Coronary artery (tissue), 2 donors: Measurements from ENCODE around the gene MICB.

Source experiments
- DNase-seq: peaks from one replicate; pipeline ENCODE4 v3.0.0-alpha.2; 2017; ENCODE audit warnings: low spot score
- H3K27ac ChIP-seq, 2 donors: fragments of 200-600 bp; sonication (generic); one replicate each; pipeline ENCODE4 v1.5.1; 2016 to 2019
- H3K4me3 ChIP-seq: fragments of 200-600 bp; sonication (generic); 2 replicates; pipeline ENCODE4 v1.5.1; 2016; ENCODE audit warnings: mild to moderate bottlenecking, moderate library complexity
- TF ChIP-seq, protein P1 (sequence below): fragments of 200-600 bp; sonication (generic); IDR thresholded peaks from one replicate; pipeline ENCODE4 v1.5.1; 2019; ENCODE audit warnings: antibody characterized with exemption

The MICB gene

DNA sequence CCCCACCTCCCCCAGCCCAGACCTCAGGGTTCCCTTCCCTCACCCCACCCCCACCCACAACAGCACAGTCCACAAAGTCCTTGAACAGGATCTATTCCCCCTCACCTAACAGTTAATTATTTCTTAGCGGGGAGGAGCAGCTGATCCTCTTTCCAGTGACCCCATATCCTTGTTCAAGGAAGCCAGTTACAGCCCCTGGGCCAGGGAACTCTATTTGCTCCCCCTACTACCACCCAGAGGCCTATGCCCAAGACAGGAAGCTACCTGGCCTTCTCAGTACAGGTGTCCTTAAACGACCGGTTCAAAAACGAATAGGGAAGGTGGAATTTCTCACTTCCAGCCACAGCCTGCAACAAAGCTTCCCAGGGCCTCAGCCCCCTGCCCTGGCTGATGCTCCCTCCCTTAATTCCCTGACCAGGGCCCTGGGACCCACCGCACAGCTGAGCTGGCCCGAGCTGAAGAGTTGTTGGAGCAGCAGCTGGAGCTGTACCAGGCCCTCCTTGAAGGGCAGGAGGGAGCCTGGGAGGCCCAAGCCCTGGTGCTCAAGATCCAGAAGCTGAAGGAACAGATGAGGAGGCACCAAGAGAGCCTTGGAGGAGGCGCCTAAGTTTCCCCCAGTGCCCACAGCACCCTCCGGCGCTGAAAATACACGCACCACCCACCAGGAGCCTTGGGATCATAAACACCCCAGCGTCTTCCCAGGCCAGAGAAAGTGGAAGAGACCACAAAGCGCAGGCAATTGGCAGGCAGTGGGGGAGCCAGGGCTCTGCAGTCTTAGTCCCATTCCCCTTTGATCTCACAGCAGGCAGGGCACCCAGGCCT is 31.6 kb downstream of the MICB start:
- H3K27ac ChIP-seq: no peak overlapping the region
- DNase-seq: no peak

DNA sequence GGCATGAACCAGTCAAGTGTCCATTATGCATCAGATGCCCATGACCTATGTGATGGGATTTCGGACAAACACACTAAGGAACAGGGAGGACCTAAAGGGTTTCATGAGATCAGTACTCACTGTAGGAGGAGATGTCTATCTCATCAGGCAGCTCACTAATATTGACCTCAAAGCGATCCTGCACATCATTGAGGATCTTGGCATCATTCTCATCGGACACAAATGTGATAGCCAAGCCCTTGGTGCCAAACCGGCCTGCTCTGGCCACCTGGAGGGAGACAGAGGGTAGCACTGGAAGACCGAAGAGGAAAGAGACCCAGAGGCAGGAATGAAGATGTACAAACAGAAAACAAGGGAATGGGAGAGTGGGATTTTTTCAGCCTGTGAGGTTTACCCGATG is 32.7 kb downstream of the MICB start:
- TF ChIP-seq, protein P1, sequence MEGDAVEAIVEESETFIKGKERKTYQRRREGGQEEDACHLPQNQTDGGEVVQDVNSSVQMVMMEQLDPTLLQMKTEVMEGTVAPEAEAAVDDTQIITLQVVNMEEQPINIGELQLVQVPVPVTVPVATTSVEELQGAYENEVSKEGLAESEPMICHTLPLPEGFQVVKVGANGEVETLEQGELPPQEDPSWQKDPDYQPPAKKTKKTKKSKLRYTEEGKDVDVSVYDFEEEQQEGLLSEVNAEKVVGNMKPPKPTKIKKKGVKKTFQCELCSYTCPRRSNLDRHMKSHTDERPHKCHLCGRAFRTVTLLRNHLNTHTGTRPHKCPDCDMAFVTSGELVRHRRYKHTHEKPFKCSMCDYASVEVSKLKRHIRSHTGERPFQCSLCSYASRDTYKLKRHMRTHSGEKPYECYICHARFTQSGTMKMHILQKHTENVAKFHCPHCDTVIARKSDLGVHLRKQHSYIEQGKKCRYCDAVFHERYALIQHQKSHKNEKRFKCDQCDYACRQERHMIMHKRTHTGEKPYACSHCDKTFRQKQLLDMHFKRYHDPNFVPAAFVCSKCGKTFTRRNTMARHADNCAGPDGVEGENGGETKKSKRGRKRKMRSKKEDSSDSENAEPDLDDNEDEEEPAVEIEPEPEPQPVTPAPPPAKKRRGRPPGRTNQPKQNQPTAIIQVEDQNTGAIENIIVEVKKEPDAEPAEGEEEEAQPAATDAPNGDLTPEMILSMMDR: no peak
- H3K4me3 ChIP-seq: no peak overlapping the region
- no peak overlapping the region for H3K27ac ChIP-seq
- no peak for DNase-seq

More for the DNA sequence above, 31.6 kb downstream of the MICB start:
- TF ChIP-seq, protein P1: no peak
- no peak overlapping the region for H3K4me3 ChIP-seq

DNA sequence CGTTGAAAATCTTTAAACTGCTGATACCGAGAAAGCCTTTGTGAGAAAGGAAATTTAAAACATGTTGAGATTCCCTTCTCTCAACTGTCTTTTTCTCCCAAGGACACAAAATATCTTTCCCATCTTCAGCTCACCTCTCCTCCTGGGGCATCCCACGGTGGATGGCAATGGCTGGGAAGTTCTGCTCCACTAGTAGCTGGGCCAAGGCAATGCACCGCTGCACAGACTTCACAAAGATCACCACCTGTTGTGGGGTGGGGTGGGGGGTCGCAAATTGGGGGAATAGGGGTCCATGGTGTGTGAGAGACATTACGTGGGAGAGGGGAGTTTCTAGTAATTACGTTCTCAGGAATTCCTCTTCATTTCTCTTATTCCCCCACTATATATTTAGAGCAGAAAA is 33.2 kb downstream of the MICB start:
- DNase-seq: no peak
- Histone ChIP-seq H3K4me3 (no peak overlapping the region), H3K27ac (no peak overlapping the region)
- TF ChIP-seq, protein P1: no peak

DNA sequence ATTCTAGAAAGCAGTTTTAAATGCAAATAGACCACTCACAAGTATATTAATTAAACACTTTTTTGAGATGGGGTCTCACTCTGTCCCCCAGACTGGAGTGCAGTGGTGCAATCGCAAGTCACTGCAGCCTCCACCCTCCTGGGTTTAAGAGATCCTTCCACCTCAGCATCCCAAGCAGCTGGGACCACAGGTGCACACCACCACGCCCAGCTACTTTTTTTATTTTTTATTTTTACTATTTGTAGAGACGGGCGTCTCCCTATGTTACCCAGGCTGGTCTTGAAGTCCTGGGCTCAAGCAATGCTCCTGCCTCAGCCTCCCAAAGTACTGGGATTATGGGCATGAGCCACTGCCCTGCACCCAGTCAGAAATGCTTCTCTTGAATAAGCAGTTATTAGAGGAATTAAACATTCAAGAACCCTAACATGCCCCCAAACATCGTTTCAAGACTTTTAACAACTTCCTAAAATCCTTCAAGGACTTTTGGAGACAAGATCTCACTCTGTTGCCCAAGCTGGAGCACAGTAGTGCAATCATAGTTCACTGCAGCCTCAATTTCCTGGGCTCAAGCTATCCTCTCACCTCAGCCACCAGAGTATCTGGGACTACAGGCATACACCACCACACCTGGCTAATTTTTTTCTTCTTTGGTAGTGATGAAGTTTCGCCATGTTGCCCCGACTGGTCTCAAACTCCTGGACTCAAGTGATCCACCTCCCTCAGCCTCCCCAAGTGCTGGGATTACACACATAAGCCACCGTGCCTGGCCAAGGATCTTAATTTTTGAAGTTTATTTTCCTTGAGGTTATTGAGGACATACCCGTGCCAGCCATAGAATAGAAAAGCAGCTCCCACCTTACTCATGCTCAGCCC is 34.1 kb downstream of the MICB start:
- DNase-seq: no peak
- no peak overlapping the region for H3K27ac ChIP-seq
- no peak overlapping the region for H3K4me3 ChIP-seq
- TF ChIP-seq, protein P1: no peak

DNA sequence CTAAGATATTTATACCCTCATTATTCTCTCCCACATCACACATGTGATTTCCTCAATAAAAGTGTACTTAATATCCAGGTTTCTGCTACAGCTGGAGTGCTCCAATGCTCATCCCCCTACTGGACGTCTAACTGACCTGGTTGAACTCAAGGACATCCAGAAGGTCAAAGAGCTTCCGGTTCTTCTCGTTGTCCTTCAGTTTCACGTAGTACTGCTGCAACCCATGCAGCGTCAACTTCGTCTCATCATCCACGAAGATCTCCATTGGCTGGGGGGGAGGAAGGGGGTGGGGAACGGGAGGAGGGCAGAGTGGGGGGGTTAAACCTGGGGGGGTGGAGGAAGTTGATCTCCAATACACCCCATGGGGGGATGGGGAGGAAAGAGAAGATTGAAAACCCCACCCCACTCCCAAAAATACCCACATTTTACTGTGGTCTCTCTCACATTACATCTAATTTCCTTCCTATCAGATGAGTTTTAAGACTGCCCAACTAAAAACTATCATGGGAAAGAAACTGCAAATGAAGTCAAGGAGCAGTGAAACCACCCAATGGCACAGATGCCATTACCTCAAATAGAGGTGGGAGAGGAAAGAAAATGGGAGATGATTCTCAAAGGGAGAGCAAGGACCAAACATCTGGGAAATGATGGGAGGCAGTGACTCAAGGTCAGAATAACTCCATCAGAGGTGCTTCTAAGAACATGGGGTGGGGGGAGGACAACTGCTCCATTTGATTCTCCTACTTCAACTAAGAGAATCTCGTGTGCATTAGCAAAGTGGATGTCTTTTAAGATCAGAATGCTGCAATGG is 34.9 kb downstream of the MICB start:
- Histone ChIP-seq H3K27ac (no peak overlapping the region), H3K4me3 (no peak overlapping the region)
- TF ChIP-seq, protein P1: no peak
- no peak for DNase-seq

DNA sequence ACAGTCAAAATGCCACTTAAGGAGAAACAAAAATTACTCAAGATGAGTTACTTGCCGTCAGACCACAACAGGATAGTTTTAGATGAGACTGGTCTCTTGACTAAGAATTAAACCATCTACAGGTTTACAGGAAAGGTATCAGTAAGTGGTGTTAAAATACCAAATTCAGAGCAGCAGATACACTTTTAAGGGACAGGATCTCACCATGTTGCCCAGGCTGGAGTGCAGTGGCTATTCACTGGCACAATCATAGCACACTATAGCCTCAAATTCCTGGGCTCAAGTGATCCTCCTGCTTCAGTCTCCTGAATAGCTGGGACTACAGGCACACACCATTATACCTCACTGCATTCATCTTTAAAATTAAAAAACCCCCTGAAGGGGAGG is 35.5 kb downstream of the MICB start:
- no peak for DNase-seq
- Histone ChIP-seq H3K4me3 (no peak overlapping the region), H3K27ac (no peak overlapping the region)
- TF ChIP-seq, protein P1: no peak
